H7 (cell line): ENCODE measurements around the gene HNRNPUL2. TPM values are rescaled to one million over a fixed set of nuclear protein-coding genes. Genes with fewer than 3 reads are reported as not detected.
"Not testable (repeated sequence)": the region's sequence is repeated elsewhere in the genome, so short reads cannot be mapped to it uniquely, and the experiment has no call there.

Experiments used
- DNase-seq: peaks from one replicate; pipeline ENCODE4 v3.0.0; 2012
- H3K27me3 ChIP-seq: 2 replicates; pipeline ENCODE4 v1.6.0; 2011; ENCODE audit warnings: mild to moderate bottlenecking, low read length; ENCODE audit not compliant: control insufficient read depth, insufficient read depth
- H3K36me3 ChIP-seq: replicated peaks from 2 replicates; pipeline ENCODE4 v1.5.1; 2011; ENCODE audit warnings: low read length; ENCODE audit not compliant: control insufficient read depth, insufficient read depth
- H3K4me3 ChIP-seq: 2 replicates; pipeline ENCODE4 v1.5.1; 2011; ENCODE audit warnings: low read depth, mild to moderate bottlenecking, control low read depth, low read length, moderate library complexity; ENCODE audit not compliant: insufficient read depth
- total RNA-seq: library from RNA; depleted of rRNA; stranded (reverse); fragments of >200 nt; shearing (Covaris generic); gene quantifications from 2 replicates; pipeline ENCODE4 v1.2.3, GENCODE V29; 2014; rRNA removed

Gene HNRNPUL2
- total RNA-seq, 1 experiment from 2014 or later: 7.3 TPM

DNA sequence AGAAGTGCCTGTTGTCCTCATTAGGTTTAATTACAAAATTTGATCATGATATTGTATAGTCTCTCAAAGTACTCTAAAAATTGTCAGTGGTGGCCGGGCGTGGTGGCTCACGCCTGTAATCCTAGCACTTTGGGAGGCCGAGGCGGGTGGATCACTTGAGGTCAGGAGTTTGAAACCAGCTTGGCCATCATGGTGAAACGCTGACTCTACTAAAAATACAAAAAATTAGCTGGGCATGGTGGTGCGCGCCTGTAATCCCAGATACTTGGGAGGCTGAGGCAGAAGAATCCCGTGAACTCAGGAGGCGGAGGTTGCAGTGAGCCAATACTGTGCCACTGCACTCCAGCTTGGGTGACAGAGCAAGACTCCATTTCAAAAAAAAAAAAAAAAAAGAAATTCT is 51.8 kb downstream of the HNRNPUL2 start:
- not testable (repeated sequence) for DNase-seq, H3K27me3 ChIP-seq, H3K4me3 ChIP-seq
- peaks cover 18% of the 10 kb centered on the region for H3K36me3 ChIP-seq

DNA sequence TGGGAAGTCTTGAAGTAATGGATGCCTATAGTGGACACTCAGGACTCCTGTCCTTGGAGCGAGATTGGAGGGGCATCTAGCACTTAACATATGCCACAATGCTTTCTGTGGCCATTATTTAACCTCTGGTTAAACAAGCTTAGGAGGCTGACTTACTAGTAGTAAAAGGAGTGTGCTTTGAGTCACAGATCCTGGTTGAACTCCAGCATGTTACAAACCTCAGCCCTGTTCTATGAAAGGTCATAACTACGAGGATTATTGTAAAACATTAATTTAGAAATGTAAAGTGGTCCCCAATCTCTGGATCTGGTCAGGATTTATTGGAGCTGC is 54.1 kb downstream of the HNRNPUL2 start:
- H3K36me3 ChIP-seq: peaks cover 18% of the 10 kb centered on the region
- no peak overlapping the region for H3K4me3 ChIP-seq
- peak; percentile 8 for DNase-seq
- no peaks in the 10 kb centered on the region for H3K27me3 ChIP-seq

DNA sequence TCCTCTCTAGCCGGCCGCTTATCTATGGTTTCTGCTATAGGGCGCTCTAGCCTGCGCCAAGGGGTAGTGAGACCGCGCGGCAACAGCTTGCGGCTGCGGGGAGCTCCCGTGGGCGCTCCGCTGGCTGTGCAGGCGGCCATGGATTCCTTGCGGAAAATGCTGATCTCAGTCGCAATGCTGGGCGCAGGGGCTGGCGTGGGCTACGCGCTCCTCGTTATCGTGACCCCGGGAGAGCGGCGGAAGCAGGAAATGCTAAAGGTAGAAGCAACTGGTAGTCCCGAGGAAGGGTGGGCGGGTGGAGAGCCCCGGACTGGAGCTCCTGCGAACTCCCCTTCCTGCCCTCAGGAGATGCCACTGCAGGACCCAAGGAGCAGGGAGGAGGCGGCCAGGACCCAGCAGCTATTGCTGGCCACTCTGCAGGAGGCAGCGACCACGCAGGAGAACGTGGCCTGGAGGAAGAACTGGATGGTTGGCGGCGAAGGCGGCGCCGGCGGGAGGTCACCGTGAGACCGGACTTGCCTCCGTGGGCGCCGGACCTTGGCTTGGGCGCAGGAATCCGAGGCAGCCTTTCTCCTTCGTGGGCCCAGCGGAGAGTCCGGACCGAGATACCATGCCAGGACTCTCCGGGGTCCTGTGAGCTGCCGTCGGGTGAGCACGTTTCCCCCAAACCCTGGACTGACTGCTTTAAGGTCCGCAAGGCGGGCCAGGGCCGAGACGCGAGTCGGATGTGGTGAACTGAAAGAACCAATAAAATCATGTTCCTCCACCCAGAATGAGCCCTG is 55.5 kb downstream of the HNRNPUL2 start, which contains the start of the genes LBHD1 and UQCC3:
Gene LBHD1 (minus strand): TSS at position 660 of the 782 bp plus-strand sequence. CDS start 2,236 bp downstream, outside the sequence.
Gene UQCC3 (plus strand): TSS at position 66 of the 782 bp plus-strand sequence. CDS start 73 bp downstream, at position 139.
- H3K4me3 ChIP-seq: peak within 1 kb of the TSS; percentile 92
- DNase-seq: peak; percentile 93
- H3K27me3 ChIP-seq: no peaks in the 10 kb centered on the region

DNA sequence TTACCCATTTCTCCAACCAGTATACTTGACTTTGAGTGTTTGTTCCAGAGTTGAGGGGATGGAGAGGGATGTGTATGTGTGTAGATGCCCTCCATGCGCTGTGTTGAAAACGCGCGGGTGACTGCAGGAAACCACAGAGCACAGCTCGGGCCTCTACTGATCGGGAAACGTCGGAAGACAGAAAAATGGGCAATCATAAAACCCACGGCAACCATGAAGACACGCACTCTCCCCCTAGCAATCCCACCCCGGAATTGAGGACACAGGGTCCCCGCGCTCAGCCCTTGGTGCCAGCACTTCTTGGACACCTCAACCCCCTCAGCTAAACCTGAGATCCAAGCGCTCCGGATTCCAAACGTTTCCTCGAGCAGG is 56.0 kb downstream of the HNRNPUL2 start:
- peaks cover 16% of the 10 kb centered on the region for H3K36me3 ChIP-seq
- DNase-seq: no peak

More for the DNA sequence above, 55.5 kb downstream of the HNRNPUL2 start, which contains the start of the genes LBHD1 and UQCC3:
- peaks cover 15% of the 10 kb centered on the region for H3K36me3 ChIP-seq

DNA sequence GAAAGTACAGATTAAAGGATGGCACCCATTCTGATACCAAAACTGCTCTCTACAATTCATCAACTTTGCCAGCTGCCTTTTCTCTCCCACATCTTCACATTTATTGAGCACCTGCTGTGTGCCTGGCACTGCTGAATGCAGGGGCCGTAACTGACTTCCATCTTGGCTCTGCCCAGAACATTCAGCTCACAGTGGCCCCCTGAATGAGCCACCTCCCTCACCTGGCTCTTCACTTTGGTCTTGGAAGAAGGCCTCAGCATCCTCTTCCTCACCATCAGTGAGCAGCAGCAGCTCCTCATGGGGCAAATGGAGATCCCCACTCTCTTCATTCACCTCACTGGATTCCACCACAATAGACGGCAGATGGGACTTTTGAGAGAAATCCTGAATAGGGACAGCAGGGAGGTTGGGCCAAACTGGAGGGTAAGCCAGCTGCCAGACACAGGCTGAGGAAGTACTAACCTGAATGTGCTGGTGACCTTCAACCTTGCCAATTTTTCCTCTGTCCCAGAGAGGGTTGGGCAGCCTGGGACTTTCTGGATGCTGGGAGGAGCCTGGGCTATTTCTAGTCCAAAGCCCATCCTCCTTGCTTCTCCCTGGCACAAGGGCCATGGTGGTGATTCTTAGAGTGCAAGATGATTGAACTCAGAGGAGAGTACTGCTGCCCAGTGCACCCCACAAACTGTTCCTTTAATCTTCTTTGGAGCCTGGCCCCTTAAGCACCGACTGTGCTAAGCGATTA is 57.7 kb downstream of the HNRNPUL2 start:
- DNase-seq: peak; percentile 59
- H3K4me3 ChIP-seq: no peak overlapping the region
- peaks cover 17% of the 10 kb centered on the region for H3K36me3 ChIP-seq
- H3K27me3 ChIP-seq: no peaks in the 10 kb centered on the region

More for the DNA sequence above, 56.0 kb downstream of the HNRNPUL2 start:
- Histone ChIP-seq H3K27me3 (no peaks in the 10 kb centered on the region), H3K4me3 (peak overlapping the region; percentile 92)

DNA sequence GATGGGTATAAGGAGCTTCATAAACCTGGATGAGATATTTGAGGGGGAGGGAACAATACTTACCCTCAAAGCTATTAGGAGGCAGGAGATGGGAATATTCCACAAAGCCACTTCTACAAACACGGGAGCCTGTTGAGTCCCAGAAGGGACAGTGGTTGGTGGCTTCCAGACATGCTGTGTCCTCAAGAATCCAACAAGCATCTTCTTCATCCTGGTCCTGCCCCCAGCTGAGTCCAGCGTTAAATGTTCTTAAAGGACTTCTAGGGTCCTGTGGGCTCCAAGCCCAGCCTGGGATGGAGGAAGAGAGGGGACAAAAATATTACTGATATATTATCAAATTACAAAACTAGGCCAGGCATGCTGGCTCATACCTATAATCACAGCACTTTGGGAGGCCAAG is 59.8 kb downstream of the HNRNPUL2 start:
- H3K4me3 ChIP-seq: no peak overlapping the region; the same call in 1 of the 2 replicates
- peaks cover 20% of the 10 kb centered on the region for H3K36me3 ChIP-seq
- DNase-seq: no peak
- H3K27me3 ChIP-seq: no peaks in the 10 kb centered on the region

DNA sequence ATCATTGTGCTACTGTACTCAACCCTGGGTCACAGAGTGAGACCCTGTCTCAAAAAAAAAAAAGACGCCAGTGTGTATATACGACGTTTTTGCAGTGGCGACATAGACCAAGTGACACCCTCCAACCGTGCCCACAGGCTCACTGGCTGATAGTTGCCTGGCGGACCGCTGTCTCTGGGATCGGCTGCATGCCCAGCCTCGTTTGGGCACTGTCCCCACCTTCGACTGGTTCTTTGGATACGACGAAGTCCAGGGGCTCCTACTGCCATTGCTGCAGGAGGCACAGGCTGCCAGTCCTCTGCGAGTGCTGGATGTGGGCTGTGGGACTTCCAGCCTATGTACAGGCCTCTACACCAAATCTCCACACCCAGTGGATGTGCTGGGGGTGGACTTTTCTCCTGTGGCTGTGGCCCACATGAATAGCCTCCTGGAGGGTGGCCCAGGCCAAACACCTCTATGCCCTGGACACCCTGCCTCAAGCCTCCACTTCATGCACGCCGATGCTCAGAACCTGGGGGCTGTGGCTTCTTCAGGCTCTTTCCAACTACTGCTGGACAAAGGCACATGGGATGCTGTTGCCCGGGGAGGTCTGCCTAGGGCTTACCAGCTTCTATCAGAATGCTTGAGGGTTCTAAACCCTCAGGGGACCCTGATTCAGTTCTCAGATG is 60.9 kb downstream of the HNRNPUL2 start:
- peaks cover 20% of the 10 kb centered on the region for H3K36me3 ChIP-seq
- peak; percentile 46 for DNase-seq
- H3K4me3 ChIP-seq: peak overlapping the region; percentile 79
- H3K27me3 ChIP-seq: no peaks in the 10 kb centered on the region

DNA sequence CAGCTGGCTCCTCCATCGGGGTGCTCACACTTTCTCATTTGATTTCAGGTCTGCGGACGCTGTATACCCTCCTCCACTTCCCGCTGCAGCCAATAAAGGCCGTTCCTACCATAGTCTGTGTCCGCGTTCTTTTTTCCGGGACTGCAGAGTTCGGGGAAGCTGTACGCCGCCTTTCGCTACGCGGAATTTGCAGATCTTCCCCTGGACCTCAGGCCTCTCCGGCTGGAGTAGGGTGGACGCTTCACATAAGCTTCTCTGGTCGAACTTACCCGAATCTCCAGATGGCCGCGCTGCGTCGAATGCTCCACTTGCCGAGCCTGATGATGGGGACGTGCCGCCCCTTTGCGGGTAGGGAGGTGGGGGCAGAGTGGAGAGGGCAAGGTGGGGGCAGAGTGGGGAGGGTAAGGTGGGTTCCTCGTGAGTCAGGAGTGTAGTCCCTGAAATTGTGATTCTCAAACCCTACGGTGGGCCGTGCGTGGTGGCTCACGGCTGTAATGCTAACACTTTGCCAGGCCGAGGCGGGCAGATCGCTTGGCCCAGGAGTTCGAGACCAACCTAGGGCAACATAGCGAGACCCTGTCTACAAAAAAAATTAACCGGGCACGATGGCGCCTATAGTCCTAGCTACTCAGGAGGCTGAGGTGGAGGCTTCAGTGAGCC is 61.5 kb downstream of the HNRNPUL2 start:
- H3K4me3 ChIP-seq: peak overlapping the region; percentile 79
- peak; percentile 59 for DNase-seq
- no peaks in the 10 kb centered on the region for H3K27me3 ChIP-seq
- H3K36me3 ChIP-seq: peaks cover 20% of the 10 kb centered on the region

DNA sequence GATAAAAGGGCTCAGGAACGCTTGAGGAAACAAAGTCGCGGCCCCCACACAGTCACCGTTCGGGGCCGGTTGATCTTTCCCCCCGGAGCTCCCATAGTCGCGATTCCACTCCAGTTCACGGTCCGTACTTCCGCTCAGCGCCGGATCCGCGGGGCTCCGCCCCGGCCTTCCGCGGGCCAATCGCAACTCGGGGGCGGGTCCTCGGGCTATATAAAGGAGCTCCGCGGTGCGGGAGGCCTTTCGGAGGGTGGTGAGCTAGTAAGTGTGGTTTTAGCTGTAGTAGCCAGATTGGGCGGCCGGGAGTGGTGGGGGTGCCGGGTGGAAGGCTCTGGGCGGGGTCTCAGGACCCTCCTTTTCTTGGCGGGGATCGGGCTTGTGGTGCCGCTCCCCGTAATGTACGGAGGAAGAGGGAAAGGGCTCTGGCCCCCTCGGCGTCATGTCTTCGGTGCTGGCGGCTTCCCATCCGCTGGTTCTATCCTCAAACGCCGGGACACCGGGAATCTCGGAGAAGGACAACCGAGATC is 62.1 kb downstream of the HNRNPUL2 start, which contains the start of the genes C11orf98 and CSKMT:
Gene C11orf98 (minus strand): TSS at position 136 of the 524 bp plus-strand sequence. CDS start 41 bp downstream, at position 95.
Gene CSKMT (plus strand): TSS at position 238 of the 524 bp plus-strand sequence. CDS start 568 bp downstream, outside the sequence.
- peaks cover 20% of the 10 kb centered on the region for H3K36me3 ChIP-seq
- no peaks in the 10 kb centered on the region for H3K27me3 ChIP-seq
- H3K4me3 ChIP-seq: peak within 1 kb of the TSS; percentile 79
- peak; percentile 99 for DNase-seq

DNA sequence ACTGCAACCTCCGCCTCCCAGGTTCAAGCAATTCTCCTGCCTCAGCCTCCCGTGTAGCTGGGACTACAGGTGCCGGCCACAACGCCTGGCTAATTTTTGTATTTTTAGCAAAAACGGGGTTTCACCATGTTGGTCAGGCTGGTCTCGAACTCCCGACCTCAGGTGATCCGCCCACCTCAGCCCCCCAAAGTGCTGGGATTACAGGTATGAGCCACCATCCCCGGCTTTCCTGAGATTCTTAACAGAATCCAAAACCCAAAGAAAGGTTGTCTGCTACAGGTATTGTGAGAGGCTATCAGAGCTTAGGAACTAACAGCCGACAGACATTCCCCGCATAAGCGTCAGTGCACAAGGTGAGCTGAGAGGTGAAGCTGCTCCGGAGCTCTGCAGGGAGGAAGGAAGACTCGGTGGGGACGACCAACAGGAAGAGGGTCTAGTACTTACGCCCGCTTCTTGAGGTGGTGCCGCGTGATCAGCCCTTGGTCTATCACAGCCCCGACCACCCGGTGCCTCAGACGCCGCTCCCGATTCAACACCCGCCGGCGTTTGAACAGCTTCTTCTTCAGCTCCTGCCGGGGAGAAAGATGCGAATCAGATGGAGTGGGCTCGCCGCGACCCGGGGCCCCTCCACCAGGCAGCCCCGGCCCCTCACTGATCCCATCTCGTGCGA is 62.7 kb downstream of the HNRNPUL2 start:
- Histone ChIP-seq H3K27me3 (no peaks in the 10 kb centered on the region), H3K4me3 (peak overlapping the region; percentile 79), H3K36me3 (peaks cover 20% of the 10 kb centered on the region)
- peak; percentile 88 for DNase-seq

Other genes with a start within 250 kb of the HNRNPUL2 start
- gene AHNAK, start 180.7 kb downstream of the HNRNPUL2 start, total RNA-seq: 8.3 and 11.2 TPM in 2 replicates
- gene EEF1G, start 153.6 kb downstream of the HNRNPUL2 start, total RNA-seq: 1,781 and 1,948 TPM in 2 replicates
- 25.8 and 29.4 TPM in 2 replicates for gene TUT1, start 135.9 kb downstream of the HNRNPUL2 start, total RNA-seq
- 151 and 166 TPM in 2 replicates for gene MTA2, start 125.6 kb downstream of the HNRNPUL2 start, total RNA-seq
- gene EML3, start 114.7 kb downstream of the HNRNPUL2 start, total RNA-seq: 28.0 and 29.3 TPM in 2 replicates
- gene ROM1, start 114.2 kb downstream of the HNRNPUL2 start, total RNA-seq: 1.1 and 2.5 TPM in 2 replicates
- gene B3GAT3, start 105.5 kb downstream of the HNRNPUL2 start, total RNA-seq: 49.9 and 58.3 TPM in 2 replicates
- gene GANAB, start 80.8 kb downstream of the HNRNPUL2 start, total RNA-seq: 173 and 181 TPM in 2 replicates
- 19.5 and 26.1 TPM in 2 replicates for gene INTS5, start 74.2 kb downstream of the HNRNPUL2 start, total RNA-seq
- gene C11orf98, start 62.2 kb downstream of the HNRNPUL2 start, total RNA-seq: 107 and 136 TPM in 2 replicates
- gene CSKMT, start 62.1 kb downstream of the HNRNPUL2 start, total RNA-seq: 24.7 and 38.1 TPM in 2 replicates
- gene UQCC3, start 55.8 kb downstream of the HNRNPUL2 start, total RNA-seq: 19.0 and 22.4 TPM in 2 replicates
- 2.7 and 4.5 TPM in 2 replicates for gene LBHD1, start 55.2 kb downstream of the HNRNPUL2 start, total RNA-seq
- 79.2 and 81.2 TPM in 2 replicates for gene UBXN1, start 48.4 kb downstream of the HNRNPUL2 start, total RNA-seq
- gene LRRN4CL, start 37.9 kb downstream of the HNRNPUL2 start, total RNA-seq: 0.14 and 0.30 TPM in 2 replicates
- gene BSCL2, start 20.0 kb downstream of the HNRNPUL2 start, total RNA-seq: 169 and 200 TPM in 2 replicates
- 0.33 and 3.1 TPM in 2 replicates for gene GNG3, start 19.8 kb downstream of the HNRNPUL2 start, total RNA-seq
- 45.1 and 63.1 TPM in 2 replicates for gene TTC9C, start 1.0 kb upstream of the HNRNPUL2 start, total RNA-seq
- 26.8 and 42.0 TPM in 2 replicates for gene ZBTB3, start 26.7 kb upstream of the HNRNPUL2 start, total RNA-seq
- gene POLR2G, start 34.1 kb upstream of the HNRNPUL2 start, total RNA-seq: 155 and 172 TPM in 2 replicates
- 32.1 and 42.9 TPM in 2 replicates for gene TAF6L, start 43.9 kb upstream of the HNRNPUL2 start, total RNA-seq
- 50.1 and 55.2 TPM in 2 replicates for gene TMEM179B, start 59.9 kb upstream of the HNRNPUL2 start, total RNA-seq
- gene TMEM223, start 64.5 kb upstream of the HNRNPUL2 start, total RNA-seq: 30.2 and 42.1 TPM in 2 replicates
- gene NXF1, start 78.0 kb upstream of the HNRNPUL2 start, total RNA-seq: 19.1 and 19.3 TPM in 2 replicates
- gene STX5, start 104.6 kb upstream of the HNRNPUL2 start, total RNA-seq: 24.0 and 29.0 TPM in 2 replicates
- gene TEX54, start 105.4 kb upstream of the HNRNPUL2 start, total RNA-seq: not detected in 2 replicates
- gene WDR74, start 112.1 kb upstream of the HNRNPUL2 start, total RNA-seq: 153 and 160 TPM in 2 replicates
- gene SLC3A2, start 153.4 kb upstream of the HNRNPUL2 start, total RNA-seq: 271 and 340 TPM in 2 replicates
- gene CHRM1, start 193.9 kb upstream of the HNRNPUL2 start, total RNA-seq: not detected in 2 replicates